ENCODE results near the gene CIRBP. TPM values are rescaled to one million over a fixed set of nuclear protein-coding genes. Genes with fewer than 3 reads are reported as not detected.
A peak's percentile ranks its signal among the peaks of the same experiment; 100 is the strongest.

CIRBP gene
- total and polyA plus RNA-seq, 2 of the 13 experiments (the other 11 are each of a cell fraction or from before 2014, with no cell fraction given): 133 to 140 TPM

- TF ChIP-seq NFAT5 (CRISPR knock-in tag; IDR thresholded peaks at IDR 0.05) (no peak), HOXA9 (CRISPR knock-in tag; IDR thresholded peaks at IDR 0.05; ENCODE audit: borderline replicate concordance) (no peak), JUND (CRISPR knock-in tag; IDR thresholded peaks at IDR 0.05) (peak; percentile 28; the same call in 1 of the 2 replicates), ZNF766 (CRISPR knock-in tag; IDR thresholded peaks at IDR 0.05; ENCODE audit: borderline replicate concordance) (no peak), NBN (conservative IDR thresholded peaks at IDR 0.05) (no peak), KLF11 (CRISPR knock-in tag; IDR thresholded peaks at IDR 0.05) (no peak), SOX5 (CRISPR knock-in tag; IDR thresholded peaks at IDR 0.05; ENCODE audit: borderline replicate concordance) (peak; percentile 78), ZC3H4 (CRISPR knock-in tag; IDR thresholded peaks at IDR 0.05; ENCODE audit: borderline replicate concordance) (no peak), TBL1XR1 (IDR thresholded peaks at IDR 0.05; ENCODE audit: borderline replicate concordance, low read length, partially characterized antibody) (peak; percentile 21), ZNF784 (CRISPR knock-in tag; IDR thresholded peaks at IDR 0.05; ENCODE audit: borderline replicate concordance) (no peak), ELF3 (CRISPR knock-in tag; IDR thresholded peaks at IDR 0.05) (peak; percentile 39; the same call in 1 of the 2 replicates), RFX3 (CRISPR knock-in tag; IDR thresholded peaks at IDR 0.05) (no peak), BCL6 (CRISPR knock-in tag; IDR thresholded peaks at IDR 0.05) (peak; percentile 93), NAIF1 (CRISPR knock-in tag; IDR thresholded peaks at IDR 0.05; ENCODE audit: borderline replicate concordance) (no peak), GTF2F1 (IDR thresholded peaks at IDR 0.05; ENCODE audit: low read length) (no peak), ZNF326 (CRISPR knock-in tag; IDR thresholded peaks at IDR 0.05; ENCODE audit: borderline replicate concordance) (no peak), ZNF235 (CRISPR knock-in tag; IDR thresholded peaks at IDR 0.05; ENCODE audit: borderline replicate concordance) (no peak), THAP7 (CRISPR knock-in tag; IDR thresholded peaks at IDR 0.05) (peak; percentile 57; the same call in 1 of the 2 replicates)
- TF ChIP-seq, protein P1, sequence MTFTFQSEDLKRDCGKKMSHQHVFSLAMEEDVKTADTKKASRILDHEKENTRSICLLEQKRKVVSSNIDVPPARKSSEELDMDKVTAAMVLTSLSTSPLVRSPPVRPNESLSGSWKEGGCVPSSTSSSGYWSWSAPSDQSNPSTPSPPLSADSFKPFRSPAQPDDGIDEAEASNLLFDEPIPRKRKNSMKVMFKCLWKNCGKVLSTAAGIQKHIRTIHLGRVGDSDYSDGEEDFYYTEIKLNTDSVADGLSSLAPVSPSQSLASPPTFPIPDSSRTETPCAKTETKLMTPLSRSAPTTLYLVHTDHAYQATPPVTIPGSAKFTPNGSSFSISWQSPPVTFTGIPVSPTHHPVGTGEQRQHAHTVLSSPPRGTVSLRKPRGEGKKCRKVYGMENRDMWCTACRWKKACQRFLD (CRISPR knock-in tag; IDR thresholded peaks at IDR 0.05; ENCODE audit: borderline replicate concordance): no peak
- TF ChIP-seq, protein P2, sequence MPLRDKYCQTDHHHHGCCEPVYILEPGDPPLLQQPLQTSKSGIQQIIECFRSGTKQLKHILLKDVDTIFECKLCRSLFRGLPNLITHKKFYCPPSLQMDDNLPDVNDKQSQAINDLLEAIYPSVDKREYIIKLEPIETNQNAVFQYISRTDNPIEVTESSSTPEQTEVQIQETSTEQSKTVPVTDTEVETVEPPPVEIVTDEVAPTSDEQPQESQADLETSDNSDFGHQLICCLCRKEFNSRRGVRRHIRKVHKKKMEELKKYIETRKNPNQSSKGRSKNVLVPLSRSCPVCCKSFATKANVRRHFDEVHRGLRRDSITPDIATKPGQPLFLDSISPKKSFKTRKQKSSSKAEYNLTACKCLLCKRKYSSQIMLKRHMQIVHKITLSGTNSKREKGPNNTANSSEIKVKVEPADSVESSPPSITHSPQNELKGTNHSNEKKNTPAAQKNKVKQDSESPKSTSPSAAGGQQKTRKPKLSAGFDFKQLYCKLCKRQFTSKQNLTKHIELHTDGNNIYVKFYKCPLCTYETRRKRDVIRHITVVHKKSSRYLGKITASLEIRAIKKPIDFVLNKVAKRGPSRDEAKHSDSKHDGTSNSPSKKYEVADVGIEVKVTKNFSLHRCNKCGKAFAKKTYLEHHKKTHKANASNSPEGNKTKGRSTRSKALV (CRISPR knock-in tag; IDR thresholded peaks at IDR 0.05): no peak
These were observed 15.5 kb upstream of the CIRBP start (continued) for GRCh38 chr19:1253514-1254080.

All from HepG2 (cell line).